ENCODE data around the gene ATP10A.

Gene ATP10A

GRCh38 chr15:25863111-25863967 is at the start of gene ATP10A:
ATP10A (minus strand) TSS chr15:25863327; CDS start chr15:25863096, 231 bp downstream.
- no peaks in the 10 kb centered on the region for H3K9me3 ChIP-seq (ENCODE audit: low read length)
- peak within 1 kb of the TSS; percentile 68 for H3K27ac ChIP-seq (ENCODE audit: low read depth, low read length)
- no peaks in the 10 kb centered on the region for H3K36me3 ChIP-seq (ENCODE audit: insufficient read depth, low read length)
- peaks cover 33% of the 10 kb centered on the region for H3K4me1 ChIP-seq (ENCODE audit: insufficient read depth, low read length)
- H3K27me3 ChIP-seq (ENCODE audit: control insufficient read depth in 1 of 2, insufficient read depth in 2 of 2, low read length in 2 of 2), result no peaks in the 10 kb centered on the region
- H3K9ac ChIP-seq (ENCODE audit: low read length), result peak within 1 kb of the TSS; percentile 61
- H3K4me3 ChIP-seq (ENCODE audit: low read depth in 1 of 2, low read length in 2 of 2), result peak within 1 kb of the TSS; percentile 76 to 77

DNA sequence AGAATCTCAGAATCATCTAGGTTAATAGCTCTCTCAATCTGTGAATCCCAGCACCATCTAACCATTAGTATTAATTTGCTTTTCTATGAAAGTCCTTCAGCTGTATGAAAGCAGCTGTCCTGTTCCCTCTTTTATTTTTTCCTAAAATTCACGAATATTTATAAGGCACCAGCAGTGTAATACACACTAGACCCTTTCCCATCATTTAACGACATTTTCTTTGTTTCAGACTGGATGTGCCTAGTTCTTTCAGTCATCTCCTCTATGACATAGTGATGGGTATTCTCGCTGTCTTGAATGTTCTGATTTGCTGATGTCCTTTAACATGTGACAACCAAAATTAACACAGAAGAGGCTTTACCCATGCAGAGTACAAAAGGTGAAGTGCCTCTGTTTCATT is 48.9 kb upstream of the ATP10A start:
- Histone ChIP-seq H3K4me1 (ENCODE audit: insufficient read depth, low read length) (no peaks in the 10 kb centered on the region), H3K9ac (ENCODE audit: low read length) (no peak overlapping the region), H3K36me3 (ENCODE audit: insufficient read depth, low read length) (no peaks in the 10 kb centered on the region), H3K9me3 (ENCODE audit: low read length) (no peaks in the 10 kb centered on the region), H3K27ac (ENCODE audit: low read depth, low read length) (no peak overlapping the region), H3K27me3 (ENCODE audit: control insufficient read depth in 1 of 2, insufficient read depth in 2 of 2, low read length in 2 of 2) (no peaks in the 10 kb centered on the region), H3K4me3 (ENCODE audit: low read depth in 1 of 2, low read length in 2 of 2) (no peak overlapping the region)

DNA sequence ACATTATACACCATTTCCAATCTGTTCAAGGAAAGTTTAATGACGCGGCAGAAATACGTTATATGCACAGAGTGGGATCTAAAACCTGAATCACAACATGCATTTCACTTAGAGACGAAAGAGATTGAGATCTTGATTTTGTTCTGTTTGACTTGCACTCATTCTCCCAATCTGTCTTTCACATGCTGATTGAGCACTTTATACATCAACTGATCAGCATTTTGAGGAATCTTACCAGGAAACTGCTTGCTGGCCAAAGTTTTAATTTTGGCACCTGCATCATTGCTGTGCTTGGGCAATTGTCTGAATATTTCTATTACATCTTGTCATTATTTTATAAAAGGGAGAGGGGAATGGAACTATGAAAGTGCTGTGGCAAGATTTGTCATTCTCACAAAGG is 47.7 kb upstream of the ATP10A start:
- Histone ChIP-seq H3K9me3 (ENCODE audit: low read length) (no peaks in the 10 kb centered on the region), H3K36me3 (ENCODE audit: insufficient read depth, low read length) (no peaks in the 10 kb centered on the region), H3K27ac (ENCODE audit: low read depth, low read length) (no peak overlapping the region), H3K4me1 (ENCODE audit: insufficient read depth, low read length) (no peaks in the 10 kb centered on the region), H3K9ac (ENCODE audit: low read length) (no peak overlapping the region), H3K4me3 (ENCODE audit: low read depth in 1 of 2, low read length in 2 of 2) (no peak overlapping the region), H3K27me3 (ENCODE audit: control insufficient read depth in 1 of 2, insufficient read depth in 2 of 2, low read length in 2 of 2) (no peaks in the 10 kb centered on the region)

GRCh38 chr15:25909806-25910205 is 46.7 kb upstream of the ATP10A start:
- Histone ChIP-seq H3K9me3 (ENCODE audit: low read length) (no peaks in the 10 kb centered on the region), H3K4me3 (ENCODE audit: low read depth in 1 of 2, low read length in 2 of 2) (no peak overlapping the region), H3K36me3 (ENCODE audit: insufficient read depth, low read length) (no peaks in the 10 kb centered on the region), H3K9ac (ENCODE audit: low read length) (no peak overlapping the region), H3K27ac (ENCODE audit: low read depth, low read length) (no peak overlapping the region), H3K27me3 (ENCODE audit: control insufficient read depth in 1 of 2, insufficient read depth in 2 of 2, low read length in 2 of 2) (no peaks in the 10 kb centered on the region), H3K4me1 (ENCODE audit: insufficient read depth, low read length) (no peaks in the 10 kb centered on the region)

GRCh38 chr15:25909325-25909724 is 46.2 kb upstream of the ATP10A start:
- no peaks in the 10 kb centered on the region for H3K27me3 ChIP-seq (ENCODE audit: control insufficient read depth in 1 of 2, insufficient read depth in 2 of 2, low read length in 2 of 2)
- no peaks in the 10 kb centered on the region for H3K9me3 ChIP-seq (ENCODE audit: low read length)
- H3K9ac ChIP-seq (ENCODE audit: low read length), result no peak overlapping the region
- no peak overlapping the region for H3K4me3 ChIP-seq (ENCODE audit: low read depth in 1 of 2, low read length in 2 of 2)
- H3K36me3 ChIP-seq (ENCODE audit: insufficient read depth, low read length), result no peaks in the 10 kb centered on the region
- no peak overlapping the region for H3K27ac ChIP-seq (ENCODE audit: low read depth, low read length)
- no peaks in the 10 kb centered on the region for H3K4me1 ChIP-seq (ENCODE audit: insufficient read depth, low read length)

DNA sequence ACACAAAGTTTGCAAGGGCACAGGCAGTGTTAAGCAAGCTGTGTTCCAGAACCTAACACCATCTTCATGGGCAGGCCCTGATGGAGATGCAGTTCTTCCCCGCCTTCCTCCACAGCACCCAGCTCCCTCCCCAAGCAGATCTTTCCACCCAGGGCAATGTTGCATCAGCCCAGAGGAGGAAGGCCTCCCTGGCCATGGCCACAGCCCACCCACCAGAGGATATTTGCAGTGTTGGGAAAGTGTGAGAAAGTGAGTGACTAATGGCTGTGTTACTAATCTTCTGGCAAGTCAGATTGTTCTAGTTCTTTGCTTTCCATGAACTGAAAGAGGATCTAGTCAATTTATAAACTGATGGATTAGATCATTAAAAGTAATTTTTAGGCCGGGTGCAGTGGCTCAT is 42.0 kb upstream of the ATP10A start:
- H3K9ac ChIP-seq (ENCODE audit: low read length), result no peak overlapping the region
- no peak overlapping the region for H3K4me3 ChIP-seq (ENCODE audit: low read depth in 1 of 2, low read length in 2 of 2)
- peaks cover 10% of the 10 kb centered on the region for H3K4me1 ChIP-seq (ENCODE audit: insufficient read depth, low read length)
- H3K36me3 ChIP-seq (ENCODE audit: insufficient read depth, low read length), result no peaks in the 10 kb centered on the region
- no peak overlapping the region for H3K27ac ChIP-seq (ENCODE audit: low read depth, low read length)
- H3K9me3 ChIP-seq (ENCODE audit: low read length), result no peaks in the 10 kb centered on the region
- no peaks in the 10 kb centered on the region for H3K27me3 ChIP-seq (ENCODE audit: control insufficient read depth in 1 of 2, insufficient read depth in 2 of 2, low read length in 2 of 2)

- Histone ChIP-seq H3K9me3 (ENCODE audit: low read length) (no peaks in the 10 kb centered on the region), H3K4me1 (ENCODE audit: insufficient read depth, low read length) (peaks cover 10% of the 10 kb centered on the region), H3K9ac (ENCODE audit: low read length) (no peak overlapping the region), H3K36me3 (ENCODE audit: insufficient read depth, low read length) (no peaks in the 10 kb centered on the region), H3K27ac (ENCODE audit: low read depth, low read length) (no peak overlapping the region), H3K27me3 (ENCODE audit: control insufficient read depth in 1 of 2, insufficient read depth in 2 of 2, low read length in 2 of 2) (no peaks in the 10 kb centered on the region), H3K4me3 (ENCODE audit: low read depth in 1 of 2, low read length in 2 of 2) (no peak overlapping the region)
Observed at GRCh38 chr15:25903024-25903581, 40.0 kb upstream of the ATP10A start.

DNA sequence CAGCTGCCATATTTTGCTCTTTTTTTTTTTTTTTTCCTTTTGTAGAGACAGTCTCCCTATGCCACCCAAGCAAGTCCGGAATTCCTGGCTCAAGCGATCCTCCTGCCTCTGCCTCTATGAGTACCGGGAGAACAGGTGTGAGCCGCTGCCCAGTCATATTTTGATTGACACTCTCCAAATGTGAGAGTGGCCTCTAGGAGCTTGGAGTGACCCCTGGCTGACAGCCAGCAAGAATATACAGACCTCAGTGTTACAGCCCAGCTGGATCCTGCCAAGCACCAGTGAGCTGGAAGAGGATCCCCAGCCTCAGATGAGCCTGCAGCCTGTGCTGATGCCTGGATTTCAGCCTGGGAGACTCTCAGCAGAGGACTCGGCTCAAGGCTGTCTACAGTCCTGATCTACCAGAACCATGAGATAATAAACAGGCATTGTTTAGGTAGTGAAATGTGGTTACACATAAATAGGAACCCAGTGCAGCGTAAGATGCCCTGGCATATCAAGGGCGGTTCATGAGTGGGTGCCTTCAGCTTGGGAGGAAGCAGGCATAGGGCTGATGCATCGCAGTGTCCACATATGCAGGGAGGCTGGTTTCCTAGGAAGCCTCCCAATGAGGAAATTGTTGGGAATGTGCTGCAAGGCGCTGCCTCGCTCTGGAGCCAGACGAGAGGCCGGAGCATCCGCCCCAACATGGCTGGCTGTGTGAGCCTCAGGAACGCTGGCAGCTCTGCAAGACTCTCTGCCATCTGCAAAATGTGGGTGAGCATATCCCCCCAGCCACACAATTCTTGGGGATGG is 38.9 kb upstream of the ATP10A start:
- Histone ChIP-seq H3K27ac (ENCODE audit: low read depth, low read length) (no peak overlapping the region), H3K9ac (ENCODE audit: low read length) (no peak overlapping the region), H3K4me1 (ENCODE audit: insufficient read depth, low read length) (peaks cover 10% of the 10 kb centered on the region), H3K9me3 (ENCODE audit: low read length) (no peaks in the 10 kb centered on the region), H3K27me3 (ENCODE audit: control insufficient read depth in 1 of 2, insufficient read depth in 2 of 2, low read length in 2 of 2) (no peaks in the 10 kb centered on the region), H3K4me3 (ENCODE audit: low read depth in 1 of 2, low read length in 2 of 2) (no peak overlapping the region), H3K36me3 (ENCODE audit: insufficient read depth, low read length) (no peaks in the 10 kb centered on the region)

- no peaks in the 10 kb centered on the region for H3K36me3 ChIP-seq (ENCODE audit: insufficient read depth, low read length)
- no peak overlapping the region for H3K9ac ChIP-seq (ENCODE audit: low read length)
- no peak overlapping the region for H3K4me3 ChIP-seq (ENCODE audit: low read depth in 1 of 2, low read length in 2 of 2)
- H3K9me3 ChIP-seq (ENCODE audit: low read length), result no peaks in the 10 kb centered on the region
- H3K27ac ChIP-seq (ENCODE audit: low read depth, low read length), result no peak overlapping the region
- H3K27me3 ChIP-seq (ENCODE audit: control insufficient read depth in 1 of 2, insufficient read depth in 2 of 2, low read length in 2 of 2), result no peaks in the 10 kb centered on the region
- H3K4me1 ChIP-seq (ENCODE audit: insufficient read depth, low read length), result peaks cover 10% of the 10 kb centered on the region
Observed at GRCh38 chr15:25900901-25901300, 37.8 kb upstream of the ATP10A start.

DNA sequence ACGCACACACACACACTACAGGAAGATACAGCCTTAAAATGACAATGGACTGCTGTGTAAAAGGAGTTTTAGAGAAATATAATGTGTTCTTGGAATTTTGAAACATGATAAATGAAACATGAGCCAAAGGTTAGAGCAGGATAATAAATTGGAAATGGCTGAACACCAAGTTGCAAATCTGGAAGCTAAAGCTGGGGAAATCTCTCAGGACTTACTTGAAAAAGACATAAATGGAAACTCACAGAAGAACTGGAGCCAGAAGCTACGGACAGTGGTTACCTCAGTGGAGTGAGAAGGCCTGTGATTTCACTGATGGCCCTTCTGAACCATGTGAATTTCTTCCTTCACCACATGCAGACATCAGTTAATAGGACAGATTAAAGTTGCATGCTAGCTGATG is 37.3 kb upstream of the ATP10A start:
- H3K9me3 ChIP-seq (ENCODE audit: low read length), result no peaks in the 10 kb centered on the region
- no peaks in the 10 kb centered on the region for H3K27me3 ChIP-seq (ENCODE audit: control insufficient read depth in 1 of 2, insufficient read depth in 2 of 2, low read length in 2 of 2)
- H3K36me3 ChIP-seq (ENCODE audit: insufficient read depth, low read length), result no peaks in the 10 kb centered on the region
- no peak overlapping the region for H3K9ac ChIP-seq (ENCODE audit: low read length)
- H3K27ac ChIP-seq (ENCODE audit: low read depth, low read length), result no peak overlapping the region
- H3K4me3 ChIP-seq (ENCODE audit: low read depth in 1 of 2, low read length in 2 of 2), result no peak overlapping the region
- H3K4me1 ChIP-seq (ENCODE audit: insufficient read depth, low read length), result peaks cover 10% of the 10 kb centered on the region

- Histone ChIP-seq H3K4me3 (ENCODE audit: low read depth in 1 of 2, low read length in 2 of 2) (no peak overlapping the region), H3K27ac (ENCODE audit: low read depth, low read length) (no peak overlapping the region), H3K9ac (ENCODE audit: low read length) (no peak overlapping the region), H3K9me3 (ENCODE audit: low read length) (no peaks in the 10 kb centered on the region), H3K36me3 (ENCODE audit: insufficient read depth, low read length) (no peaks in the 10 kb centered on the region), H3K4me1 (ENCODE audit: insufficient read depth, low read length) (peaks cover 10% of the 10 kb centered on the region), H3K27me3 (ENCODE audit: control insufficient read depth in 1 of 2, insufficient read depth in 2 of 2, low read length in 2 of 2) (no peaks in the 10 kb centered on the region)
Observed at GRCh38 chr15:25899870-25900269, 36.7 kb upstream of the ATP10A start.

Data from muscle layer of colon (tissue), 2 donors.